Ascending aorta (tissue), 2 donors: ENCODE measurements around the gene NAB2. TPM values are rescaled to one million over a fixed set of nuclear protein-coding genes. Genes with fewer than 3 reads are reported as not detected.

Source experiments
- DNase-seq, 2 donors: peaks; one replicate each; pipeline ENCODE4 v3.0.0-alpha.2; 2019; ENCODE audit warnings: low spot score in 2 of 2
- H3K27ac ChIP-seq, 2 donors: fragments of 200-600 bp; sonication (generic); one replicate each; pipeline ENCODE4 v1.5.1; 2016 to 2017; ENCODE audit warnings: mild to moderate bottlenecking in 1 of 2
- H3K27me3 ChIP-seq: fragments of 200-600 bp; sonication (generic); one replicate; pipeline ENCODE4 v1.5.1; 2017
- H3K36me3 ChIP-seq, 2 donors: fragments of 200-600 bp; sonication (generic); one replicate each; pipeline ENCODE4 v1.5.1; 2016
- H3K4me1 ChIP-seq, 2 donors: fragments of 200-600 bp; sonication (generic); one replicate each; pipeline ENCODE4 v1.5.1; 2016 to 2017; ENCODE audit warnings: mild to moderate bottlenecking in 1 of 2
- H3K4me3 ChIP-seq, 2 donors: fragments of 200-600 bp; sonication (generic); one replicate each; pipeline ENCODE4 v1.5.1; 2016 to 2017; ENCODE audit warnings: mild to moderate bottlenecking in 1 of 2
- H3K9me3 ChIP-seq, 2 donors: fragments of 200-600 bp; sonication (generic); one replicate each; pipeline ENCODE4 v1.5.1; 2016
- intact Hi-C: fragments of 100-400 bp; cut with DNase I; formaldehyde crosslinking; loops from one replicate; pipeline ENCODE4 v1.15.1; 2023
- total RNA-seq: library from RNA; depleted of rRNA; stranded (reverse); fragments of >200 nt; gene quantifications from one replicate; pipeline ENCODE4 v1.1.0, GENCODE V29; 2016
- TF ChIP-seq, protein P1 (sequence below), 3 experiments: fragments of 200-600 bp in 2 of 3; fragments of 450-650 bp in 1 of 3; sonication (generic) in 2 of 3; IDR thresholded peaks; one replicate each; pipeline ENCODE4 v1.5.1; 2016 to 2019; ENCODE audit warnings: antibody characterized with exemption in 3 of 3, mild to moderate bottlenecking in 1 of 3, moderate library complexity in 1 of 3

NAB2 gene, protein sequence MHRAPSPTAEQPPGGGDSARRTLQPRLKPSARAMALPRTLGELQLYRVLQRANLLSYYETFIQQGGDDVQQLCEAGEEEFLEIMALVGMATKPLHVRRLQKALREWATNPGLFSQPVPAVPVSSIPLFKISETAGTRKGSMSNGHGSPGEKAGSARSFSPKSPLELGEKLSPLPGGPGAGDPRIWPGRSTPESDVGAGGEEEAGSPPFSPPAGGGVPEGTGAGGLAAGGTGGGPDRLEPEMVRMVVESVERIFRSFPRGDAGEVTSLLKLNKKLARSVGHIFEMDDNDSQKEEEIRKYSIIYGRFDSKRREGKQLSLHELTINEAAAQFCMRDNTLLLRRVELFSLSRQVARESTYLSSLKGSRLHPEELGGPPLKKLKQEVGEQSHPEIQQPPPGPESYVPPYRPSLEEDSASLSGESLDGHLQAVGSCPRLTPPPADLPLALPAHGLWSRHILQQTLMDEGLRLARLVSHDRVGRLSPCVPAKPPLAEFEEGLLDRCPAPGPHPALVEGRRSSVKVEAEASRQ
- total RNA-seq = 50.9 TPM

GRCh38 chr12:57088354-57089270, at the start of gene NAB2:
Gene NAB2, plus strand, starts transcription at chr12:57089114. Its CDS starts 158 bp downstream, at chr12:57089272.
- Histone ChIP-seq H3K4me3 (peak within 1 kb of the TSS; percentile 95 to 96), H3K36me3 (peaks cover 18 to 26% of the 10 kb centered on the region in 2 donors), H3K4me1 (peaks cover 26 to 49% of the 10 kb centered on the region in 2 donors), H3K9me3 (no peaks in the 10 kb centered on the region), H3K27ac (peak within 1 kb of the TSS; percentile 99 to 100), H3K27me3 (no peaks in the 10 kb centered on the region)
- DNase-seq = peak; percentile 88 to 98
- TF ChIP-seq, protein P1, sequence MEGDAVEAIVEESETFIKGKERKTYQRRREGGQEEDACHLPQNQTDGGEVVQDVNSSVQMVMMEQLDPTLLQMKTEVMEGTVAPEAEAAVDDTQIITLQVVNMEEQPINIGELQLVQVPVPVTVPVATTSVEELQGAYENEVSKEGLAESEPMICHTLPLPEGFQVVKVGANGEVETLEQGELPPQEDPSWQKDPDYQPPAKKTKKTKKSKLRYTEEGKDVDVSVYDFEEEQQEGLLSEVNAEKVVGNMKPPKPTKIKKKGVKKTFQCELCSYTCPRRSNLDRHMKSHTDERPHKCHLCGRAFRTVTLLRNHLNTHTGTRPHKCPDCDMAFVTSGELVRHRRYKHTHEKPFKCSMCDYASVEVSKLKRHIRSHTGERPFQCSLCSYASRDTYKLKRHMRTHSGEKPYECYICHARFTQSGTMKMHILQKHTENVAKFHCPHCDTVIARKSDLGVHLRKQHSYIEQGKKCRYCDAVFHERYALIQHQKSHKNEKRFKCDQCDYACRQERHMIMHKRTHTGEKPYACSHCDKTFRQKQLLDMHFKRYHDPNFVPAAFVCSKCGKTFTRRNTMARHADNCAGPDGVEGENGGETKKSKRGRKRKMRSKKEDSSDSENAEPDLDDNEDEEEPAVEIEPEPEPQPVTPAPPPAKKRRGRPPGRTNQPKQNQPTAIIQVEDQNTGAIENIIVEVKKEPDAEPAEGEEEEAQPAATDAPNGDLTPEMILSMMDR (IDR thresholded peaks at IDR 0.05) = no peak
- intact Hi-C loops = loop anchor here (1.0 to 5.0 kb wide), 5 partner anchors 22 to 961 kb away; partner anchors contain the start of genes DDIT3, ESYT1, LRP1 and MBD6

GRCh38 chr12:57040211-57040610, 48.7 kb upstream of the NAB2 start:
- H3K9me3 ChIP-seq = no peaks in the 10 kb centered on the region
- TF ChIP-seq, protein P1 (IDR thresholded peaks at IDR 0.05) = no peak
- no peak for DNase-seq
- no peak overlapping the region for H3K4me3 ChIP-seq
- H3K27ac ChIP-seq = no peak overlapping the region
- intact Hi-C loops = no loop called here
- no peaks in the 10 kb centered on the region for H3K4me1 ChIP-seq
- H3K36me3 ChIP-seq = no peaks in the 10 kb centered on the region
- H3K27me3 ChIP-seq = no peaks in the 10 kb centered on the region

- intact Hi-C loops = no loop called here
- no peaks in the 10 kb centered on the region for H3K9me3 ChIP-seq
- TF ChIP-seq, protein P1 (IDR thresholded peaks at IDR 0.05) = no peak
- H3K27ac ChIP-seq = no peak overlapping the region
- no peaks in the 10 kb centered on the region for H3K36me3 ChIP-seq
- H3K4me1 ChIP-seq = no peaks in the 10 kb centered on the region
- no peaks in the 10 kb centered on the region for H3K27me3 ChIP-seq
- no peak for DNase-seq
- H3K4me3 ChIP-seq = no peak overlapping the region
Observed at GRCh38 chr12:57040750-57041149, 48.2 kb upstream of the NAB2 start.

DNA sequence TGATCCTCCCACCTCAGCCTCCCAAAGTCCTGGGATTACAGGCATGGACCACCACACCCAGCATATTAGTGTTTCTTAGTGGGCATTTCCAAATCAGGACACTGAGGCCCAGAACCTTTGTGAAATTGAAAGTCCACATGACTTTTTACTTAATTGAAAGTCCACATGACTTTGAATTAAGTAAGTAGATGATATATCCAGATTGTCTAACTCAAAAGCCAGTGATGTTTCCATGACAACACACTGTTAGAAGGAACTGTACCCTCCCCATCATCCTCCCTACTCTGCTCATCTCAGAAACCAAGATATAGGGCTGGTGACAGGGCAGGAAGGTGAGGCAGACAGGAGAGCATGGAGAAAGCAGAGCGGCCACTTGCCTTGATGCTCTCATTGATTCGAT, 46.2 kb upstream of the NAB2 start:
- intact Hi-C loops = no loop called here

DNA sequence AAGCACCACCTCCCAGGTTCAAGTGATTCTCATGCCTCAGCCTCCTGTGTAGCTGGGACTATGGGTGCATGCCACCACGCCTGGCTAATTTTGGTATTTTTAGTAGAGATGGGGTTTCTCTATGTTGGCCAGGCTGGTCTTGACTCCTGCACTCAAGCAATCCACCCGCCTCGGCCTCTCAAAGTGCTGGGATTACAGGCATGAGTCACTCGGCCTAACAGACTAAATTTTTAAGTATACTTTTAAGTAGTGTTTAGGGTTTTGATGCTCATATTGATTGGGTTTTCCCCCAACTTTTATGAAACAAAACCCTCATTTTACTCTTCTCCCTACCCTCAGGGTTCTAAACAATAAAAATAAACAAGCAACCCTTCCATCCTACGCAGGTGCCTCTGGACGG, 44.4 kb upstream of the NAB2 start:
- Histone ChIP-seq H3K4me3 (no peak overlapping the region), H3K4me1 (no peaks in the 10 kb centered on the region), H3K36me3 (no peaks in the 10 kb centered on the region), H3K27ac (no peak overlapping the region), H3K9me3 (no peaks in the 10 kb centered on the region), H3K27me3 (no peaks in the 10 kb centered on the region)
- DNase-seq = no peak
- TF ChIP-seq, protein P1 (IDR thresholded peaks at IDR 0.05) = no peak
- intact Hi-C loops = no loop called here

More for the DNA sequence above, 46.2 kb upstream of the NAB2 start:
- DNase-seq = no peak
- Histone ChIP-seq H3K36me3 (no peaks in the 10 kb centered on the region), H3K4me1 (no peaks in the 10 kb centered on the region), H3K27ac (no peak overlapping the region), H3K27me3 (no peaks in the 10 kb centered on the region), H3K4me3 (no peak overlapping the region), H3K9me3 (no peaks in the 10 kb centered on the region)
- TF ChIP-seq, protein P1 (IDR thresholded peaks at IDR 0.05) = no peak
